GM21423 (cell line): ENCODE data around the gene KANSL1.
"Not testable (repeated sequence)": the region's sequence is repeated elsewhere in the genome, so short reads cannot be mapped to it uniquely, and the experiment has no call there.

Source experiments
- ATAC-seq: cut with Tn5 transposase; IDR thresholded peaks from one replicate; pipeline ENCODE4 v1.9.1; 2021; ENCODE audit warnings: mild to moderate bottlenecking, moderate library complexity; ENCODE audit not compliant: unreplicated experiment

The KANSL1 gene

DNA sequence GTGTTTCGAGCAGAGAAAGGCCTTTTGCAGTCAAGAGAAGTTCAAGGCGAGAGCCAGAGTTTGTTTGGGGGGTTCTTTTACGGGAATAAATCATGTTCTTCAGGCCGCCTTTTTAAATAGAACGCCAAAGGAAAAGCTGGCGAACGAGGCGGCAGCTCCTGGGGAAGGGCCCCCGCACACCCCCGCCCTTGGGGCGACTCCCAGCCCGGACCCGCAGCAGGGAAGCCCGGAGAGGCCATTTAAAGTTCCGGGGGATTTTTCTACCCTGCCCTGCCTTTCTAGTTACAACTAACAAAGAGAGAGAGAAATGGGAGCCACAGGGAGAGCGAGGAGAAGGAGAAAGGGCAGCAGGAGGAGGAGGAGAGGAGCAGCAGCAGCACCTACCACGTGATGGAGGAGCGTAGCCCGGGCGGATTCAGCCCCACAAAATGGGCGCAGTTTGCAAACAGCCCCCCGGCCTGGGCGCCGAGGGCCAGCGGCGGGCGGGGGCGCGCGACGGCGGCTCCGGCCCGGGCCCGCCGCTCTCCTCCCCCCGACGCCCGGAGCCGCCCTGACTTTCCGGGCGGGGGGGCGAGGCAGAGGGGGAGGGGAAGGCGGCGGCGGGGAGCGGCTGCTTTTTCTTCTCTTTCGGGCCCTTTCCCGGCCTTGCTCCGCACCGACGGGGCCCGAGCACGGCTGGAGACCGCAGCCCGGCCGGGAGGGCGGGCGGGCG is 634 bp downstream of the KANSL1 start:
- peak; percentile 26 for ATAC-seq

- no peak for ATAC-seq
Measured at GRCh38 chr17:46192189-46192438, 1.1 kb downstream of the KANSL1 start.

DNA sequence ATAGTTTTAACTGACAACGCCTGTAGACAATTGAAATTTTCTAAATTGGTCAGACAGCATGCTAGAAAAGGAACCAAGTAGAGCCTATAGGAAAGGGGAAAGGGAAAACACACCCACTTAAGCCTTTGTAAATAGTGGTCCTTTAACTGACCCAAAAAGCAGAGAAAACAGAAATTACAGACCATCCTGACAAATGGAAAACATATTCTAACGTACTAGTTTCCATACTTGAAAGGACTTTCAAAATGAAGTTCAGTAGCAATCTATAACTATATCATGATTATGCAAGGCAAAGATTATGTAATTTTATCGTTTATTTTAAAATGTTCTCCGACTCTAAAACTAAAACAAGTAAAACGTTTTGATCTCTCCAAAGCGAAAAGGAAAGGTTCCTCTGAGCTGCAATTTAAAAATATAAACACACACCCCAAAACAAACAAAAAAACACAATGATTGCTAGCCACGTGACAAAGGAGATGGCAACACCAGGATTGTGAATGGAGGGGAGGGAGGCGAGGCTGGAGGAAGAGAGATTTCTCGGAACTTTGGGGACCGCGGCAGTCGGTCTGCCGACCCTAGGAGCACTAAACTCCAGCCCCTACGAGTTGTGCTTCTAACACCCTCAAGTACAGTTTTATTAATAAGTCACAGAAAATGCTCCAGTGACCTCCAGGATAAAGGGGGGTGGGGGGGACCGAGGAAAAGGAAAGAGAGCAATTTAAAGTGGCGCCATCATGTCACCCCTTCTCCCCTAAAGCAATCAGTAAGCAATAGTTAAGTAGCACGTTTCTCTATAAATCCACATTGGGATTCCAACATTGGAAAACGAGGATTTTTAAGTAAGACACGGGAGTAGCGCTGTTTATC is 1.7 kb downstream of the KANSL1 start:
- no peak for ATAC-seq

DNA sequence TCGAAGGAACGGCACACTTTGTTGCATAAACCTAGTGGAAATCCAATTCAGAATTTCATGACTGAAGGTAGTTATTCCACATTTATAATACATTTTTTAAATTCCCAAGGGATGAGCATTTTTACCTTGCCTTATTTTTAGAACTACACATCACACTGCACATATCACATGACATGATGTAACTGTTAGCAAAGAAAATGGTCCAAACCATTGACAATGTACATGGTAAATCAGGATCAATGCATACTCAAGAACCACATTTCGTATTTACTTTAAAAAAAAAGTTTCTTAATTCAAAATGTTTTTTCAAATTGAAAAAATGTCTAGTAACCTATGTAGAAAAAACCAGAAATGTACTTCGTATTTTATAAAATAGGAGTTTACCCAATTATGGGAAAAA is 2.5 kb downstream of the KANSL1 start:
- ATAC-seq: no peak

- ATAC-seq: not testable (repeated sequence)
Measured at GRCh38 chr17:46186827-46187235, 6.4 kb downstream of the KANSL1 start.

GRCh38 chr17:46184696-46185095 is 8.5 kb downstream of the KANSL1 start:
- ATAC-seq: no peak

- not testable (repeated sequence) for ATAC-seq
Measured at GRCh38 chr17:46183383-46183782, 9.8 kb downstream of the KANSL1 start.

DNA sequence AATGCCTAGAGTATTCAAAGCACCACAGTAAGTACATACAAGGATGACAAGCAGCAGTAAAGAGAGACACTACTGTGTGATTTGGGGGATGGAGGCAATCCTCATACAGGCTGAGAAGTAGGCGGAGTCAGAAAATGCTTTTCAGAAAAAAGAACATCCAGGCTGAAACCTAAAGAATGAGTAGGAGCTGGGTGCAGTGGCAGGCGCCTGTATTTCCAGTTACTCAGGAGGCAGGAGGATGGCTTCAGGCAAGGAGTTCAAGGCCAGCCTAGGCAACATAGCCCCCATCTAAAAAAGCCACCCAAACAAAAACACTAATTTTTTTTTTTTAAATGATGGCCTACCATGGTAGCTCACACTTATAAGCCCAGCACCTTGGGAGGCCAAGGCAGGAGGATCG is 10.3 kb downstream of the KANSL1 start:
- ATAC-seq: no peak

DNA sequence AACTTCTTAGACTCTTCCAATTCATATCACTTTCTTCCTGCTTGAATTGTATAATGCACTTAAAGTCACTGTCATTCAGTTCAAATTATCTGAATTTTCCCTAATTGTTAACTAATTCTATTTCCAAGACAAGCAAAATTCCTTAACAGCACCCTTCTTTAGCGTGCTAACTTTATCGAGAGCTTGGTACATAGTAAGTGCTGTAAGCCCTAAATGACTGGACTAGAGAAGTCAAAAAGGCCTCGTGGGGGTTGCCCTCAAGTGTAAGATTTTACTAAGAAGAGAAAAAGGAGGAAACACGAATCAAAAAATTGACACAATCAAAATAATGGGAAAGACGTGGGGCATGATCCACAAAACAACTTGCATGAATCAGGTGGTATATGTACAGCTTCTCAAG is 11.3 kb downstream of the KANSL1 start:
- ATAC-seq: no peak

GRCh38 chr17:46181316-46181715 is 11.9 kb downstream of the KANSL1 start:
- ATAC-seq: not testable (repeated sequence)

GRCh38 chr17:46180892-46181274 is 12.3 kb downstream of the KANSL1 start:
- no peak for ATAC-seq

GRCh38 chr17:46180185-46180891 is 12.9 kb downstream of the KANSL1 start:
- ATAC-seq: not testable (repeated sequence)

DNA sequence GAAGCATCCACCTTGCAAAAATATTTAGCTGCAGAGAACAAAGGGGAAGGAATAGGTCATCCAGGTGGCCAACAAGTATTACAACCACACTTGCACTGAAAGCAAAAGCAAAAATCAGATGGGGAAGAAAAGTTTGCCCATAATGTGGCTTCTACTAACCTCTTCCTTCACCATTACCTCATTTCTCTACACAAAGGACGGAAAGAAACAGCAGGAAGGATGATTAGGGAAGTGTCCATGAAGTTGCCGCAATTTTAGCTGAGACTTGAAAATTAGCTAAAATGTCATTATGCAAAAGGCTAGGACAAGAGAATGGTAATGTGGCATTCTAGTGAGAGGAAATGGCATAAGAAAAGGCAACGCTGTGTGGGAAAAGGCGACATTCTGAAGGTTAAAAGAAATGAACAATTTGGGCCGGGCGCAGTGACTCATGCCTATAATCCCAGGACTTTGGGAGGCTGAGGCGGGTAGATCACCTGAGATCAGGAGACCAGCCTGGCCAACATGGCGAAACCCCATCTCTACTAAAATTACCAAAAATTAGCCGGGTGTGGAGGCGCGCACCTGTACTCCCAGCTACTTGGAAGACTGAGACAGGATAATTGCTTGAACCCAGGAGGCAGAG is 13.7 kb downstream of the KANSL1 start:
- no peak for ATAC-seq

DNA sequence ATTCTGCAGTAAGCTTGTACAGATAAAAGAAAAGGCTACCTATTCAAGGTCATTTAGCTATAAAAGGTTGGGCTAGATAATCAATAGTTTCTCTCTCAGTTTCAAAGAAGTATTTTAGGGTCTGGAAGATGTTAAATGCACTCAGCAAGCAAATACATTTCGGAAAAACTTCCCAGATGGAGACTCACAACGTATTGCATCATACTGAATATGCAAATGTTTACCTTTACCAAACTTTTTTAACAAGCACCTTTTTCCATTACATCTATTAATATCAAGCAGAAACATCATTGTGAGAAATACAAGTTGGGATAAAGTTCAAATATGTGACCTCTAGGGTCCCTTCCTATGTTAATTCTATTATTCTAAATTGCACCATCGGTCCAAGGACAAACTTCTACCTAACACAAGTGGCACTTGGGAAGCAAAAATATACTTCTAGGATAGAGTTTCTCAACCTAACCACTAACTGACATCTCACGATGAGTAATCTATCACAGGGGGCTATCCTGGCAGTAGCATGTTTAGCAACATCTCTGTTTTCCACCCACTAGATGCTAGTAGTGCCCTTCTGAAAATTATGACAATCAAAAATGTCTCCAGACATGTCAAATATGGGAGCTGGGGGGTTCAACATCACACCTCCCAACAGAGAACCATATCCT is 14.5 kb downstream of the KANSL1 start:
- no peak for ATAC-seq

- no peak for ATAC-seq
Measured at GRCh38 chr17:46176975-46177374, 16.3 kb downstream of the KANSL1 start.

- ATAC-seq: no peak
Measured at GRCh38 chr17:46175891-46176290, 17.3 kb downstream of the KANSL1 start.

DNA sequence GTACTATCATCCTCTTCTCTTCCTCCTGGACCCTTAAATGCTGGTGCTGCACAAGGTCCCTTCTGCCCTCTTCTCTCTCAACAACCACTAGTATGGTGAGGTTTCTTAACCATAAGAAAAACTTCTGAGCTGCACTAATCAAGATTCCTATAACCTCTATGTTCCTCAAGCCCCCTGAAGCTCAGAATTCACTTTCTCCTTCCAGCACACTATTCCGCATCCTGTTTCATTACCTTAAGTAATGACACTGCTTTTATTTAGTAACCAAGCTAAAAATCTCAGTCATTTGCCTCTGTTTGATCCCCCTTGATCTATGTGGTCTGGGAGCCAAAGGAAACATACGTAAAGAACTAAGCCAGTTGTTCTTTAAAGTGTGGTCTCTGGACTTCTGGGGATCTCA is 20.1 kb downstream of the KANSL1 start:
- ATAC-seq: no peak

DNA sequence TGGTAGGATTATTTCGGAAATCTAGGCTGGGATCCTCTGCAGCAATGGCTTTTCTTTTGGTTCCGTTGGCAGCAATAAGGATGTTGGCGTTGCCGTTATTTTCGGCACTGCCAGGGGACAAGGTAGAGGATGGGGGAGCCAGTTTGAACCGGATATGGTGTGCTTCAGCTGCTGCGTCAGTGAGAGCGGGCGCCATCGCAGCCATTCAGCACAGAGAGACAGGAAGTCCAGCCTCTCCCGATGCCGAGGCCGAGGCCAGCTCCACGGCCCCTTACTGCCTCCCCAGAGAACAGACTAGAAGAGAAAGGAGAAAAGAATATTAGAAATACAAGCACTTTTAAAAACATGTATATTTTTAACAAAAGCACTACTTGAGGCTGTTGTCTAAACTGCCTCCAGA is 21.3 kb downstream of the KANSL1 start:
- no peak for ATAC-seq

DNA sequence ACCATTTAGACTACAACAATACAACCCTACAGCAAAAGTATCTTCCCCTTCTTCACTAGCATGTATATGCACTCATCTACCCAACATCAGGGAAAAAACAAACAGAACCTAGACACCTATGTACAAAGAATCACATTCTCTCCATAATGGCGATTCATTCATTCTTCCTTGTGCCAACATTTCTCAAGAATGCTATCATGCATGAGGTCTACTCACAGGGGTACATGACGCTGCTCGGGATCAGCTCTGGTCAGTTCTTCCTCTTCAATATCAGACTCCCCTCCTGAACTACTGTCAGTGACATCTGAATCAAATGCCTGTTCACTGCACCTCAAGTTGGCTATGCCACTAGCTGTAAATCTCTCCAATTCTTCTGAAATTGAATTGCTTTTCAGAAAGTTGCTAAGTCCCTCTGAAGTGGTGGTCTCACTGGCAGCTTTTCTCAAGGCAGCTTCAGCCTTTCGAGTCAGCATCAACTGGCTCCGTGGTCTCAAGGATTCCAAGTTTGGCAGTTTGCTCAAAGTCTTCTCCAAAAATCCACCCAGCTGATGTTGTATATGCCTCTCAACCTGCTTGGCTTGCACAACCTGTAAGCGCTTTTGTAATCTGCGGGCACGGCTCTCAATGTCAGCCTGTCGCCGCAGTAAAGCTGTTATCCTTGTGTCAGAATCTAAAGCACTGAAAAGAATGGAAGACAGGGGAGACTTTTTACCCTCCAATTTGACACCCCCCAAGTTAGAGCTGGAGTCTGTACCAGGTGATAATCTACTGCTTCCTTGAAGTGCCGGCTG is 22.4 kb downstream of the KANSL1 start:
- ATAC-seq: no peak
